Loucy (cell line): ENCODE data around the gene MAP7D2.

ENCODE experiments used
- H2AFZ ChIP-seq: fragments of 200-600 bp; sonication (generic); 2 replicates; pipeline ENCODE4 v1.6.0; 2016; ENCODE audit warnings: antibody characterized with exemption, mild to moderate bottlenecking, low read length, moderate library complexity
- H3F3A ChIP-seq: fragments of 200-600 bp; 2 replicates; pipeline ENCODE4 v1.6.0; 2016; ENCODE audit warnings: antibody characterized with exemption, low read depth, mild to moderate bottlenecking
- H3K27me3 ChIP-seq: fragments of 200-600 bp; sonication (generic); 2 replicates; pipeline ENCODE4 v1.6.1; 2014; ENCODE audit warnings: low read length, mild to moderate bottlenecking; ENCODE audit not compliant: insufficient read depth, poor library complexity, severe bottlenecking
- H3K36me3 ChIP-seq: fragments of 200-600 bp; sonication (generic); 2 replicates; pipeline ENCODE4 v1.6.1; 2016; ENCODE audit warnings: low read length; ENCODE audit not compliant: insufficient read depth
- H3K4me1 ChIP-seq: fragments of 200-600 bp; sonication (generic); 2 replicates; pipeline ENCODE4 v1.5.1; 2014; ENCODE audit warnings: low read length, mild to moderate bottlenecking; ENCODE audit not compliant: insufficient read depth, poor library complexity, severe bottlenecking
- H3K4me2 ChIP-seq: fragments of 200-600 bp; sonication (generic); 2 replicates; pipeline ENCODE4 v1.6.0; 2014; ENCODE audit warnings: antibody characterized with exemption, low read length, low read depth, mild to moderate bottlenecking; ENCODE audit not compliant: poor library complexity, severe bottlenecking
- H3K4me3 ChIP-seq: fragments of 200-600 bp; sonication (generic); 2 replicates; pipeline ENCODE4 v1.5.1; 2014; ENCODE audit warnings: low read length, mild to moderate bottlenecking, mixed read lengths; ENCODE audit not compliant: poor library complexity, severe bottlenecking
- H3K79me2 ChIP-seq: fragments of 200-600 bp; sonication (generic); 2 replicates; pipeline ENCODE4 v1.6.1; 2014; ENCODE audit warnings: low read length; ENCODE audit not compliant: insufficient read depth
- H3K9ac ChIP-seq: fragments of 200-600 bp; sonication (generic); 2 replicates; pipeline ENCODE4 v1.6.0; 2014; ENCODE audit warnings: mild to moderate bottlenecking, low read depth, low read length, moderate library complexity; ENCODE audit not compliant: poor library complexity, severe bottlenecking
- H3K9me2 ChIP-seq: fragments of 200-600 bp; sonication (generic); replicated peaks from 2 replicates; pipeline ENCODE4 v1.6.1; 2016; ENCODE audit warnings: low read depth, low read length, mixed read lengths
- H3K9me3 ChIP-seq: fragments of 200-600 bp; sonication (generic); 2 replicates; pipeline ENCODE4 v1.6.1; 2014; ENCODE audit warnings: mild to moderate bottlenecking, antibody characterized with exemption, low read length, low read depth; ENCODE audit not compliant: insufficient read depth
- H4K20me1 ChIP-seq: fragments of 200-600 bp; sonication (generic); 2 replicates; pipeline ENCODE4 v1.6.0; 2014; ENCODE audit warnings: antibody characterized with exemption, low read length, mild to moderate bottlenecking; ENCODE audit not compliant: insufficient read depth, poor library complexity, severe bottlenecking
- EZH2phosphoT487 ChIP-seq: fragments of 200-600 bp; IDR thresholded peaks from 2 replicates; pipeline ENCODE4 v1.6.1; 2018; ENCODE audit warnings: antibody characterized with exemption, mild to moderate bottlenecking, moderate library complexity, borderline replicate concordance
- TF ChIP-seq, protein P1 (sequence below): fragments of 200-600 bp; sonication (generic); conservative IDR thresholded peaks from 2 replicates; pipeline ENCODE4 v1.5.1; 2014; ENCODE audit warnings: mild to moderate bottlenecking, antibody characterized with exemption, low read length

Gene MAP7D2

GRCh38 chrX:19975845-19976244 lies 140.9 kb downstream of the MAP7D2 start:
- Histone ChIP-seq H3K9ac (no peak overlapping the region), H3K9me3 (no peaks in the 10 kb centered on the region; the same call in 1 of the 2 replicates), H3K4me1 (no peaks in the 10 kb centered on the region), H4K20me1 (no peaks in the 10 kb centered on the region), H3K27me3 (no peaks in the 10 kb centered on the region), H3K36me3 (no peaks in the 10 kb centered on the region), H3K4me2 (no peak overlapping the region), H2AFZ (no peak overlapping the region), H3K9me2 (no peaks in the 10 kb centered on the region), H3K79me2 (peaks cover 33% of the 10 kb centered on the region; the same call in 1 of the 2 replicates), H3K4me3 (no peak overlapping the region), H3F3A (no peaks in the 10 kb centered on the region)
- TF ChIP-seq, protein P1, sequence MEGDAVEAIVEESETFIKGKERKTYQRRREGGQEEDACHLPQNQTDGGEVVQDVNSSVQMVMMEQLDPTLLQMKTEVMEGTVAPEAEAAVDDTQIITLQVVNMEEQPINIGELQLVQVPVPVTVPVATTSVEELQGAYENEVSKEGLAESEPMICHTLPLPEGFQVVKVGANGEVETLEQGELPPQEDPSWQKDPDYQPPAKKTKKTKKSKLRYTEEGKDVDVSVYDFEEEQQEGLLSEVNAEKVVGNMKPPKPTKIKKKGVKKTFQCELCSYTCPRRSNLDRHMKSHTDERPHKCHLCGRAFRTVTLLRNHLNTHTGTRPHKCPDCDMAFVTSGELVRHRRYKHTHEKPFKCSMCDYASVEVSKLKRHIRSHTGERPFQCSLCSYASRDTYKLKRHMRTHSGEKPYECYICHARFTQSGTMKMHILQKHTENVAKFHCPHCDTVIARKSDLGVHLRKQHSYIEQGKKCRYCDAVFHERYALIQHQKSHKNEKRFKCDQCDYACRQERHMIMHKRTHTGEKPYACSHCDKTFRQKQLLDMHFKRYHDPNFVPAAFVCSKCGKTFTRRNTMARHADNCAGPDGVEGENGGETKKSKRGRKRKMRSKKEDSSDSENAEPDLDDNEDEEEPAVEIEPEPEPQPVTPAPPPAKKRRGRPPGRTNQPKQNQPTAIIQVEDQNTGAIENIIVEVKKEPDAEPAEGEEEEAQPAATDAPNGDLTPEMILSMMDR, result no peak
- TF ChIP-seq EZH2phosphoT487, result no peak

DNA sequence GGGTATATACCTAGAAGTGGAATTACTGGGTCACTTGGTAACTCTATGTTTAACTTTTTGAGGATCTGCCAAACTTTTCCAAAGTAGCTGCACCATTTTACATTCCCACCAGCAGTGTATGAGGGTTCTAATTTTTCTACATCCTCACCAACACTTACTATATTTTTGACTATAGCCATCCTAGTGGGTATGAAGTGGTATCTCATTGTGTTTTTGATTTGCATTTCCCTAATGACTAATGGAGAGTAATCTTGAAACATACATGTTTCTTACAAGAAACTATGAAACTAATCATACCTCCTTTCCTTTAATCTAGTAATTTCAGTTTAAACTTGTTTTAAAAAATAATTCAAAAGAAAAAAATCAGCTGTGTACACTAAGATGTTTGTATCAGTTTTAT lies 143.7 kb downstream of the MAP7D2 start:
- Histone ChIP-seq H3K79me2 (peaks cover 23% of the 10 kb centered on the region; the same call in 1 of the 2 replicates), H2AFZ (no peak overlapping the region), H3K36me3 (no peaks in the 10 kb centered on the region), H3K9me3 (no peaks in the 10 kb centered on the region; the same call in 1 of the 2 replicates), H3K9me2 (no peaks in the 10 kb centered on the region), H3K4me3 (no peak overlapping the region), H3K4me1 (no peaks in the 10 kb centered on the region), H3K27me3 (no peaks in the 10 kb centered on the region), H3K9ac (no peak overlapping the region), H3K4me2 (no peak overlapping the region), H4K20me1 (no peaks in the 10 kb centered on the region), H3F3A (no peaks in the 10 kb centered on the region)
- TF ChIP-seq, protein P1, result no peak
- TF ChIP-seq EZH2phosphoT487, result no peak

GRCh38 chrX:19968276-19968675 lies 148.4 kb downstream of the MAP7D2 start:
- Histone ChIP-seq H2AFZ (no peak overlapping the region), H3K4me3 (no peak overlapping the region)

More at GRCh38 chrX:19968276-19968675, 148.4 kb downstream of the MAP7D2 start:
- Histone ChIP-seq H3F3A (no peaks in the 10 kb centered on the region), H3K4me1 (no peaks in the 10 kb centered on the region), H3K27me3 (no peaks in the 10 kb centered on the region), H3K9ac (no peak overlapping the region), H3K9me3 (no peaks in the 10 kb centered on the region), H4K20me1 (no peaks in the 10 kb centered on the region), H3K4me2 (no peak overlapping the region), H3K79me2 (no peaks in the 10 kb centered on the region), H3K36me3 (peaks cover 23% of the 10 kb centered on the region; the same call in 1 of the 2 replicates), H3K9me2 (no peaks in the 10 kb centered on the region)
- TF ChIP-seq, protein P1, result no peak
- no peak for TF ChIP-seq EZH2phosphoT487
